Central memory CD4-positive, alpha-beta T cell (primary cell): Measurements from ENCODE around the gene GNPNAT1.
"Not testable (repeated sequence)": the region's sequence is repeated elsewhere in the genome, so short reads cannot be mapped to it uniquely, and the experiment has no call there.

Experiments used
- DNase-seq: peaks from one replicate; pipeline ENCODE4 v3.0.0; 2022

The GNPNAT1 gene

DNA sequence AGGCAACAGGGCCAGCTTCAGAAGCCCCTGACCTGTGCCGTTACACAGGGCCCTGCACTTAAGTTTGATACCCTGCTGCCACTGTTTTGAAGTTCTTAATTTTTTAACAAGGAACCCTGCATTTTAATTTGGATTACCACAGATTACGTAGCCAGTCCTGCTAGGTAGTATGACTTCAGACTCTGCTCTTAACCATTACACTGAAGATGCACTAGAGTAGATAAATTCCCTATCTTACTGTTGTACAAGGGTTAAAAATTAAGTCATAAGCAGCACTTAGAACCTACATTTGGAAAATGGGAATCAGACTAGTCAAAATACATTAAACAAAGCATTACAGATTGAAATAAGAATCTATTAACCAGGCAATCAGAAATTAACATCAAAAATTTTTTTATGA is 2.3 kb downstream of the GNPNAT1 start:
- DNase-seq: no peak

DNA sequence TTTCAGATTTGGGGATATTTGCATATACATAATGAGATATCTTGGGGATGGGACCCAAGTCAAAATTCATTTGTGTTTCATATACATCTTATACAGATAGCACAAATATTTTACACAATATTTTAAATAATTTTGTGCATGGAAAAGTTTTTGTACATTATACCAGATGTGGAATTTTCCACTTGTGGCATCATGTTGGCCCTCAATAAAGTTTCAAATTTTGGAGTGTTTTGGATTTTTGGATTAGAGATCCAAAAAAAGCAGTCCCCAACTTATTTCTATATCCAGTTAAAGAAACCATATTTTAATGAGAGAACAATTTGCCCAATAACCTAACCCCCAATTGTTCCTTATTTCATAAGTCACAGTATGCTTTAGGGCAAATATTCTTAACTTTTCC is 4.5 kb downstream of the GNPNAT1 start:
- no peak for DNase-seq

GRCh38 chr14:52783206-52783605 is 8.2 kb downstream of the GNPNAT1 start:
- no peak for DNase-seq

DNA sequence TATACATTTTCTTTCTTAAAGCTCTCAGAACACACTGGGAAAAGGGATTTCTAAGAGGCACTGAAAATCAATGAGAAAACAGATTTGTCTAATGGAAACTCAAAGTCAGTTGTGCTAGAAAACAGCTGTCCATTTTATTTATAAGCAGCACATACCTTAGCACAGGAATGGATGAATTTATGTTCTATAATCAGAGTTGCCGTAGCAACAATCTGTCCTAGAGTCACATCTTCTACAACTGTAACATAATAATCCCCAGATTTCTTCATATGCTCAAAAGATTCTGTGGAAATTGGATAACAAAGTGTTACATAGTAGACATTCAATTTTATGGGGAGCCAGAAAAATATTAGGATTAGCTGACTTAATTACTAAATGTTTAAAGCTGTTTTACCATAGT is 9.8 kb downstream of the GNPNAT1 start:
- DNase-seq: no peak

- DNase-seq: no peak
Measured at GRCh38 chr14:52780893-52781292, 10.5 kb downstream of the GNPNAT1 start.

DNA sequence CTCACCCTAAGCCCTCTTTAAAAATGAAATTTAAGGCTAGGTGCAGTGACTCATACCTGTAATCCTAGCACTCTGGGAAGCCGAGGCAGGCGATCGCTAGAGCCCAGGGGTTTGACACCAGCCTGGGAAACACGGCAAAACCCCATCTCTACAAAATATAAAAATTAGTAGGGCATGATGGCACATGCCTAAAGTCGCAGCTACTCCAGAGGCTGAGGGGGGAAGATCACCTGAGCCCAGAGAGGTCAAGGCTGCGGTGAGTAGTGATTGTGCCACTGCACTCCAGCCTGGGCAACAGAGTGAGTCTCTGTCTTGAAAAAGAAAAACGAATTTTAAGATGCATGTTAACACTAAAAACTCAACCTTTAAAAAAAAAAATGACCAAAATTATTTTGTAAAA is 12.7 kb downstream of the GNPNAT1 start:
- DNase-seq: no peak

GRCh38 chr14:52776816-52777215 is 14.6 kb downstream of the GNPNAT1 start:
- DNase-seq: no peak

DNA sequence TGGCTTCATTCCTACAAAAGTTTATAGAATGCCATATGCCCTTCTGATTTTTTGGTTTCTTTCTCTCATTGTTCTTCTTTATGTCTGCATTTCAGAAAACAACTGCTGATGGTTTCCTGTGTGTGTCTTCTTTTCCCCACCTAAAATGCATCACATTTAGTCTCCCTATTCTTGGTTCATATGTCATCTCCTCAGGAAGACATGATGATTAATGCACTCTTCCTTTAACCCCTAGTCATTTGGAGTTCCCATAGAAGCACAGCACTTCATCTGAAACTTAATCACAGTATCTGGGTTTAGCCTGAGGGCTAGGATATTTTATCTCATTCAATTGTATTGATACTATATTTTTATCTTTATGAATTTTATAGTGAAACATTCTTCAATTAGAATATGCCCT is 21.5 kb downstream of the GNPNAT1 start:
- no peak for DNase-seq

DNA sequence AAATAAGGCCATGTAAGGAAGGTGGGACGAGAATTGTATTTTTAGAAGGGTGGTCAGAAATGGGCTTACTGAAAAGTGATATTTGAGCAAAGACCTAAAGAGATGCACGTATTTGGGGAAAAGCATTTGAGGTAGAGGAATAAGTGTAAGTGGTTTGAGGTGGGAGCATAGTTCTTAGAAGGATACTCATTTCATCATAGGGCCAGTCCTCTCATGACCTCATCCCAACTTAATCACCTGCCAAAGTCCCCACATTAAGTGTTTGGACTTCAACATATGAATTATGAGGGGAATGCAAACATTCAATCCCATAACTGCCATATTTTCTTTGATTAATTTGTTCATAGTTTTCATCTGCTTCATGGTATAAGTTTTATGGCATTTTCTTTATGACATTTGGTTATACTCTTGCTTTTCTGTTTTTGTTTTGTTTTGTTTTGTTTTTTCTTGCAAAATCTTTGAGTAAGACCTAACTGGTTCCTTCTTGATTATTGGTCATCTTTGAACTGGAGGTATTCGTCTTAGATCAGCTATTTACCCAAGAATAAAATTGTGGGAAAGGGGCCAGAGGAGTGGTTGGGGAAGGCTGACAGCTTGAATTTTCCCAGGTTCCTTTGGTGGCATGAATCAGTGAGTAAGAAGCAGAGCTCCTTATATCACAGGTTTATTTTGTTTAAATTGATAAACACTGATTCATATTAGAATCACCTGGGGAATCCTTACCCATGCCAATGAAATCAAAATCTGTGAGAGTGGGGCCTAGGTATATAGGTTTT is 24.2 kb downstream of the GNPNAT1 start:
- DNase-seq: no peak

GRCh38 chr14:52762923-52763322 is 28.5 kb downstream of the GNPNAT1 start:
- not testable (repeated sequence) for DNase-seq

GRCh38 chr14:52759145-52759544 is 32.3 kb downstream of the GNPNAT1 start:
- no peak for DNase-seq

- DNase-seq: no peak
Measured at GRCh38 chr14:52755607-52756316, 35.6 kb downstream of the GNPNAT1 start.

GRCh38 chr14:52748647-52749292 is 42.6 kb downstream of the GNPNAT1 start:
- no peak for DNase-seq

GRCh38 chr14:52741865-52742264 is 49.5 kb downstream of the GNPNAT1 start:
- peak; percentile 28 for DNase-seq

GRCh38 chr14:52740751-52741150 is 50.7 kb downstream of the GNPNAT1 start:
- DNase-seq: no peak

DNA sequence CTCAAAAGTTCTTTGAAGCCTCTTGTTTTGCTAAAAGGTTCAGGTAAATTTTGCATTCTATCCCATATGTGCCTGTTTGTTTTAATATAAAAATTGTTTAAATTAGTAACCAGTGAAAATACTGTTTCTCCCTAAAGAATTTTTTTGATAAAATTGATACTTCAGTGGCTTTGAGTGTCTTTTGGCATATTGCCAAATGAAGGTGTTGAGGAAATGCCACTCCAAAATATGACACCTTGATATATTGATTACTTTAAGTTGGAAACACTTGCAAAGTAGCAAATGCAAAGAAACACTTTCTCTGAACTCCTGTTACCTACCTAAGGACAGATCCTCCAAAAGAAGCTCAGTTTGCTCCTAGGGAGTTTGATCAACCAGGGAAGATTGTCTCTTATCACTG is 53.0 kb downstream of the GNPNAT1 start:
- DNase-seq: no peak

DNA sequence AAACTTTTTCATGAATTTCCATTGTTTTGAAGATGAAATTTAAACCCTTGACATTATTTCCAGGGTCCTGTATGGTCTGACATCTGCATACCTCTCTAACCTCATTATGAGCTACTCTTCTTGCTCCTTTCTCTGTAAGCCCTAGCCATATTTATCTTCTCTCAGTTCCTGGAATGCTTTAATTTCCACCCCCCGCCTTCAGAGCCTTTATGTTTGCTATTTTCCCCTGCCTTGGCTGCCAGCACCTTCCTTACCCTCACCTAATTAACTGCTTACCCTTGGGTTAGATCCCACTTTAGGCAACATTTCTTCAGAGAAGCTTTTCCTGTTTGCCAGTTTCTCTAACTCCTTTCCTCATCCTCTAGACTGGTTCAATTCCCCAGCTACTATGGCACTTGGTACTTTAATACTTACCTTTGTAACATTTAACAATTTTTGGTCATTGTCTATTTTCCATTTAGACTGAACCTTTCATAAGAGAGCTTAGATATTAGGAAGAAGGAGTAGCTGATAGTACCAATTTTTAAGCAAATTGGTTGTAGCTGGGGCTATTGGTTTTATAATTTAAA is 55.4 kb downstream of the GNPNAT1 start:
- no peak for DNase-seq

GRCh38 chr14:52733824-52734223 is 57.6 kb downstream of the GNPNAT1 start:
- DNase-seq: no peak

GRCh38 chr14:52730709-52731111 is 60.7 kb downstream of the GNPNAT1 start:
- no peak for DNase-seq

- peak; percentile 95 for DNase-seq
Measured at GRCh38 chr14:52729925-52730708, 61.3 kb downstream of the GNPNAT1 start, which contains the start of gene STYX. TSS of gene STYX (plus strand) at chr14:52730166. CDS start at chr14:52730475, 309 bp downstream.

GRCh38 chr14:52729585-52729924 is 61.9 kb downstream of the GNPNAT1 start:
- no peak for DNase-seq

DNA sequence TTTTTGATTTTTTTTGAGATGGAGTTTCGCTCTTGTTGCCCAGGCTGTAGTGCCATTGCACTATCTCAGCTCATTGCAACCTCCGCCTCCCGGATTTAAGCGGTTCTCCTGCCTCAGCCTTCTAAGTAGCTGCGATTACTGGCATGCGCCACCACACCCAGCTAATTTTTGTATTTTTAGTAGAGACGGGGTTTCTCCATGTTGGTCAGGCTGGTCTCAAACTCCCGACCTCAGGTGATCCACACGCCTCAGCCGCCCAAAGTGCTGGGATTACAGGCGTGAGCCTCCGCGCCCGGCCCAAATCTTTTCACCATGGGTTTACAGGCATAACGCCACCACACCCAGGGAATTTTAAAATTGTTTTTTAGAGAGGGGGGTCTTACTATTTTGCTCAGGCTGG is 62.4 kb downstream of the GNPNAT1 start:
- not testable (repeated sequence) for DNase-seq

GRCh38 chr14:52727509-52727908 is 63.9 kb downstream of the GNPNAT1 start:
- not testable (repeated sequence) for DNase-seq
